ENCODE measurements around the gene MCRIP2.

- TF ChIP-seq, protein P1, sequence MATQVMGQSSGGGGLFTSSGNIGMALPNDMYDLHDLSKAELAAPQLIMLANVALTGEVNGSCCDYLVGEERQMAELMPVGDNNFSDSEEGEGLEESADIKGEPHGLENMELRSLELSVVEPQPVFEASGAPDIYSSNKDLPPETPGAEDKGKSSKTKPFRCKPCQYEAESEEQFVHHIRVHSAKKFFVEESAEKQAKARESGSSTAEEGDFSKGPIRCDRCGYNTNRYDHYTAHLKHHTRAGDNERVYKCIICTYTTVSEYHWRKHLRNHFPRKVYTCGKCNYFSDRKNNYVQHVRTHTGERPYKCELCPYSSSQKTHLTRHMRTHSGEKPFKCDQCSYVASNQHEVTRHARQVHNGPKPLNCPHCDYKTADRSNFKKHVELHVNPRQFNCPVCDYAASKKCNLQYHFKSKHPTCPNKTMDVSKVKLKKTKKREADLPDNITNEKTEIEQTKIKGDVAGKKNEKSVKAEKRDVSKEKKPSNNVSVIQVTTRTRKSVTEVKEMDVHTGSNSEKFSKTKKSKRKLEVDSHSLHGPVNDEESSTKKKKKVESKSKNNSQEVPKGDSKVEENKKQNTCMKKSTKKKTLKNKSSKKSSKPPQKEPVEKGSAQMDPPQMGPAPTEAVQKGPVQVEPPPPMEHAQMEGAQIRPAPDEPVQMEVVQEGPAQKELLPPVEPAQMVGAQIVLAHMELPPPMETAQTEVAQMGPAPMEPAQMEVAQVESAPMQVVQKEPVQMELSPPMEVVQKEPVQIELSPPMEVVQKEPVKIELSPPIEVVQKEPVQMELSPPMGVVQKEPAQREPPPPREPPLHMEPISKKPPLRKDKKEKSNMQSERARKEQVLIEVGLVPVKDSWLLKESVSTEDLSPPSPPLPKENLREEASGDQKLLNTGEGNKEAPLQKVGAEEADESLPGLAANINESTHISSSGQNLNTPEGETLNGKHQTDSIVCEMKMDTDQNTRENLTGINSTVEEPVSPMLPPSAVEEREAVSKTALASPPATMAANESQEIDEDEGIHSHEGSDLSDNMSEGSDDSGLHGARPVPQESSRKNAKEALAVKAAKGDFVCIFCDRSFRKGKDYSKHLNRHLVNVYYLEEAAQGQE (IDR thresholded peaks at IDR 0.05), result no peak
- no peak for TF ChIP-seq POLR2A (IDR thresholded peaks at IDR 0.05; ENCODE audit: low read length)
- TF ChIP-seq CTCF (IDR thresholded peaks at IDR 0.05), result no peak
- no peak for TF ChIP-seq CEBPB (IDR thresholded peaks at IDR 0.05)
- TF ChIP-seq, protein P2, sequence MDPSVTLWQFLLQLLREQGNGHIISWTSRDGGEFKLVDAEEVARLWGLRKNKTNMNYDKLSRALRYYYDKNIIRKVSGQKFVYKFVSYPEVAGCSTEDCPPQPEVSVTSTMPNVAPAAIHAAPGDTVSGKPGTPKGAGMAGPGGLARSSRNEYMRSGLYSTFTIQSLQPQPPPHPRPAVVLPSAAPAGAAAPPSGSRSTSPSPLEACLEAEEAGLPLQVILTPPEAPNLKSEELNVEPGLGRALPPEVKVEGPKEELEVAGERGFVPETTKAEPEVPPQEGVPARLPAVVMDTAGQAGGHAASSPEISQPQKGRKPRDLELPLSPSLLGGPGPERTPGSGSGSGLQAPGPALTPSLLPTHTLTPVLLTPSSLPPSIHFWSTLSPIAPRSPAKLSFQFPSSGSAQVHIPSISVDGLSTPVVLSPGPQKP (IDR thresholded peaks at IDR 0.05; ENCODE audit: low read depth, low read length), result no peak
Observed at GRCh38 chr16:624526-625070, 17.0 kb upstream of the MCRIP2 start.
